Vagina (tissue), 2 donors: Measurements from ENCODE around the gene KLHL10. TPM values are rescaled to one million over a fixed set of nuclear protein-coding genes. Genes with fewer than 3 reads are reported as not detected.
"Not testable (repeated sequence)": the region's sequence is repeated elsewhere in the genome, so short reads cannot be mapped to it uniquely, and the experiment has no call there.

ENCODE experiments used
- DNase-seq, 2 donors: peaks; one replicate each; pipeline ENCODE4 v3.0.0-alpha.2; 2017; ENCODE audit errors: extremely low spot score in 2 of 2
- H3K27ac ChIP-seq: fragments of 200-600 bp; sonication (generic); one replicate; pipeline ENCODE4 v1.5.1; 2019
- H3K27me3 ChIP-seq: fragments of 200-600 bp; sonication (generic); one replicate; pipeline ENCODE4 v1.5.1; 2019
- H3K36me3 ChIP-seq, 2 donors: fragments of 200-600 bp; sonication (generic); one replicate each; pipeline ENCODE4 v1.5.1; 2017 to 2019
- H3K4me1 ChIP-seq: fragments of 200-600 bp; sonication (generic); one replicate; pipeline ENCODE4 v1.5.1; 2019
- H3K4me3 ChIP-seq, 2 donors: fragments of 200-600 bp; sonication (generic); 1 replicate in 1 of 2; 2 replicates in 1 of 2; pipeline ENCODE4 v1.5.1; 2016 to 2019
- H3K9me3 ChIP-seq: fragments of 200-600 bp; sonication (generic); one replicate; pipeline ENCODE4 v1.5.1; 2019
- CTCF ChIP-seq, 3 experiments: fragments of 450-650 bp in 2 of 3; fragments of 200-600 bp in 1 of 3; sonication (generic) in 1 of 3; IDR thresholded peaks; one replicate each; pipeline ENCODE4 v1.5.1; 2017 to 2019; ENCODE audit warnings: antibody characterized with exemption in 3 of 3, mild to moderate bottlenecking in 2 of 3, moderate library complexity in 2 of 3
- POLR2A ChIP-seq, 2 donors: fragments of 450-650 bp; IDR thresholded peaks; one replicate each; pipeline ENCODE4 v1.6.1; 2017; ENCODE audit warnings: antibody characterized with exemption in 2 of 2, mild to moderate bottlenecking in 2 of 2, moderate library complexity in 2 of 2
- POLR2AphosphoS5 ChIP-seq, 2 donors: sonication (generic); formaldehyde crosslinking; IDR thresholded peaks; one replicate each; pipeline ENCODE4 v1.9.0; 2017; ENCODE audit warnings: antibody characterized with exemption in 2 of 2, mild to moderate bottlenecking in 2 of 2, low read depth in 1 of 2; ENCODE audit not compliant: insufficient read depth in 1 of 2
- intact Hi-C: fragments of 100-400 bp; cut with DNase I; formaldehyde crosslinking; loops from one replicate; pipeline ENCODE4 v1.15.1; 2023
- total RNA-seq: library from RNA; depleted of rRNA; stranded (reverse); fragments of >200 nt; gene quantifications from one replicate; pipeline ENCODE4 v1.2.3, GENCODE V29; 2016

The KLHL10 gene
- total RNA-seq, 1 donor from 2014 or later: not detected

GRCh38 chr17:41844971-41845370, 7.3 kb downstream of the KLHL10 start:
- H3K9me3 ChIP-seq: no peaks in the 10 kb centered on the region
- H3K4me1 ChIP-seq: peaks cover 12% of the 10 kb centered on the region
- H3K27ac ChIP-seq: no peak overlapping the region
- no peak overlapping the region for H3K4me3 ChIP-seq
- intact Hi-C loops: no loop called here
- DNase-seq: no peak
- no peaks in the 10 kb centered on the region for H3K36me3 ChIP-seq
- no peak for TF ChIP-seq POLR2A (IDR thresholded peaks at IDR 0.05)
- TF ChIP-seq CTCF (IDR thresholded peaks at IDR 0.05): no peak
- TF ChIP-seq POLR2AphosphoS5 (IDR thresholded peaks at IDR 0.05; ENCODE audit: insufficient read depth in 1 of 2, low read depth in 1 of 2): no peak
- H3K27me3 ChIP-seq: no peaks in the 10 kb centered on the region

- TF ChIP-seq POLR2AphosphoS5 (IDR thresholded peaks at IDR 0.05; ENCODE audit: insufficient read depth in 1 of 2, low read depth in 1 of 2): no peak
- TF ChIP-seq CTCF (IDR thresholded peaks at IDR 0.05): no peak
- TF ChIP-seq POLR2A (IDR thresholded peaks at IDR 0.05): no peak
- peaks cover 22% of the 10 kb centered on the region for H3K4me1 ChIP-seq
- intact Hi-C loops: no loop called here
- H3K9me3 ChIP-seq: no peaks in the 10 kb centered on the region
- no peaks in the 10 kb centered on the region for H3K27me3 ChIP-seq
- no peak overlapping the region for H3K27ac ChIP-seq
- H3K36me3 ChIP-seq: peaks cover 0 to 10% of the 10 kb centered on the region in 2 donors
- no peak overlapping the region for H3K4me3 ChIP-seq
- no peak for DNase-seq
Observed at GRCh38 chr17:41848788-41849187, 11.2 kb downstream of the KLHL10 start.

GRCh38 chr17:41849251-41849990, 11.8 kb downstream of the KLHL10 start:
- Histone ChIP-seq H3K9me3 (no peaks in the 10 kb centered on the region), H3K27ac (no peak overlapping the region), H3K36me3 (peaks cover 0 to 15% of the 10 kb centered on the region in 2 donors), H3K27me3 (no peaks in the 10 kb centered on the region), H3K4me1 (peaks cover 22% of the 10 kb centered on the region), H3K4me3 (no peak overlapping the region)
- TF ChIP-seq CTCF (IDR thresholded peaks at IDR 0.05) (no peak), POLR2AphosphoS5 (IDR thresholded peaks at IDR 0.05; ENCODE audit: insufficient read depth in 1 of 2, low read depth in 1 of 2) (no peak), POLR2A (IDR thresholded peaks at IDR 0.05) (no peak)
- DNase-seq: no peak
- intact Hi-C loops: no loop called here

- H3K9me3 ChIP-seq, H3K27ac ChIP-seq, H3K27me3 ChIP-seq, intact Hi-C loops, H3K4me3 ChIP-seq, DNase-seq: not testable (repeated sequence)
- Histone ChIP-seq H3K4me1 (peaks cover 22% of the 10 kb centered on the region), H3K36me3 (peaks cover 0 to 23% of the 10 kb centered on the region in 2 donors)
Observed at GRCh38 chr17:41851382-41851781, 13.8 kb downstream of the KLHL10 start.

- DNase-seq: no peak
- Histone ChIP-seq H3K4me3 (no peak overlapping the region), H3K36me3 (no peaks in the 10 kb centered on the region), H3K27me3 (no peaks in the 10 kb centered on the region), H3K27ac (no peak overlapping the region), H3K9me3 (no peaks in the 10 kb centered on the region), H3K4me1 (peaks cover 39% of the 10 kb centered on the region)
- intact Hi-C loops: no loop called here
- TF ChIP-seq POLR2AphosphoS5 (IDR thresholded peaks at IDR 0.05; ENCODE audit: insufficient read depth in 1 of 2, low read depth in 1 of 2): no peak
- no peak for TF ChIP-seq POLR2A (IDR thresholded peaks at IDR 0.05)
- no peak for TF ChIP-seq CTCF (IDR thresholded peaks at IDR 0.05)
Observed at GRCh38 chr17:41860254-41860931, 22.8 kb downstream of the KLHL10 start.
